SH-SY5Y (cell line): ENCODE data around the gene IMMP2L.

Experiments
- GATA2 ChIP-seq: IDR thresholded peaks from 2 replicates; pipeline ENCODE4 v1.6.1; 2011; ENCODE audit warnings: mild to moderate bottlenecking, low read depth, low read length
- GATA3 ChIP-seq: IDR thresholded peaks from 2 replicates; pipeline ENCODE4 v1.6.1; 2011; ENCODE audit warnings: low read depth, mild to moderate bottlenecking, low read length, moderate library complexity

- TF ChIP-seq GATA2 (no peak), GATA3 (no peak)
Measured at GRCh38 chr7:111364413-111364812, 197.9 kb downstream of the IMMP2L start.
